ENCODE measurements around the gene RABAC1.

Gene RABAC1

DNA sequence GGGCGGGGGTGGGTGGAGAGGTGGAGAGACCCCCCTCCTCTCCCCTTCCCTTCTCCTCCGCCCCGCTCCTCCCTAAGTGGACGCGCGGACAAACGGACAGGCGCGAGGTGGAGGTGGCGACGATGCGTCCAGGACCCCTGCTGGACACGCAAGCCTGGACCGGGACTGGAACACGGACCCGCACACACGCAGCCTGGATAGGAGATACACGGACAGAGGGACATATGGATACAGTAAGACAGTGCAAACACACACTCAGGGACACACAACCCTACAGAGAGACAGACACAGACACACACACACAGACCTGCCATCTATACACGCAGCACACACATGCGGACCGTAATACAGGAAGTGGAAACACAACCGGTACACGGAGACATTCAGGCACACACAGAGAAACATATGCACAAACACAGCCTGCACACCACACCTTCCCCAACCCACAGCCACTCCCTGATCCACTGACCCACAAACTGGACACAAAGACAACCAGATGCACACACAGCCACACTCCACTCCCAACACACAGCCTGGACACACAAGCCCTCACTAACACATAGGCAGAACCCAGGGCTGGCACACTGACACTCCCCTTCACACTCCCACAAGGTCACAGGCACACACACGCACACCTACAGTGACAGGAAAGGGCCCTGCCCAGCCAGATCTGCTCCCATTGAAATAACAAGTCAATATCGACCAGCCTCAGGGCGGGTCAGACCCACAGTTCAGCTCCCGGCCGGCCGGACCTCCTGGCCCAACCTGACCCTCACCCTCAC, 30.2 kb downstream of the RABAC1 start:
- DNase-seq (ENCODE audit: low read depth in 2 of 2), result no peak

DNA sequence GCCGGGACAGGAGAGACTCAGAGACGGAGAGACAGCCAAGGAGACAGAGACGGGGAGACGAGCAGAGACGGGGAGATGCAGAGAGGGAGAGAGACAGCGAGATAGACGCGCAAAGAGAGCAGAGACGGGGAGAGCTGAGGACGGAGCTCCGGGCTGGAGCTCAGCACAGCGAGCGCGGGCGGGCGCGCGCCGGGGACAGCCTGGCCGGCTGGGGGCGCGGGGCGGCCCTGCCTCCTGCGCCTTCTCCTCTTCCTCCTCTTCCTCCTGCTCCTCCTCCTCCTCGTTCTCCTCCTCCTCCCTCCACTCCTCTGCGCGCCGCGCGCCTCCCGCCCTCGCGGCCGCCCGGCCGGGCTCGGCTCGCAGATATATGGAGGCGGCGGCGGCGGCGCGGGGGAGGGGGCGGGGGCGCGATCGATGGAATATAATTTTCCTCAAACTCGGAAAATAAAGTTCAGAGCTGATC, 30.9 kb downstream of the RABAC1 start, which contains the start of gene ERFL:
ERFL (minus strand) TSS at position 229 of the 463 bp plus-strand sequence. CDS start 15,530 bp downstream, outside the sequence.
- no peak for DNase-seq (ENCODE audit: low read depth in 2 of 2)

DNA sequence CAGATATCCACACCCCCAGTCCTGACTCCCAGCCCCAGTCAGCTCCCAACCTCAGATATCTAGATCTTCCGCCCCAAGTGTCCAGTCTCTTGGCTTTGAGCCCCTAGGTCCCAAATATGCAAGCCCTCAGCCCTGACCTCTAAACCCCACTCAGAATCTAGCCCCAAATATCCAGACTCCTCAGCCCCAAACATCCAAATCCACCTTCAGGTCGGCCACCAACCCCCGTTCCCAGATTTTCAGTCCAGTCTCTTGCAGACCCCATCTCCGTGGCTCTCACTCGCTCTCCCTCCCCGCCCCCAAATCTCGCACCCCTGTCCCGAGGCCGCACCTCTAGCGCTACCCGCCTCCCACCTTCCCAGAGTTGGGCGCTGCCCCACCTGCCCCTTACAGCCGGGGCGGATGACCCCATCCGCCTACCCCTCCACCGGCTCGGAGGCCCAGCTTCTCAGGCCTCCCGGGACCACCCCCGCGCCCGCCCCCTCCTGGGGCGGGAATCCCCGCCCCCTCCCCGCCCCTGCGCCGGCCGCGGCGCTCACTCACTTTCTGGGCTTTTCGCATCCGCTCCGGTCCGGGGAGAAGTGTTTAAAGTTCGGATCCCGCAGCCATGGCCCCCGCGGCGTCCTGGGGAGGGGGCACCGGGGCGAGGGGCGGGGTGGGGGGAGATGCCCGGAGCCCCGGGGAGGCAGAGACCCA, 31.5 kb downstream of the RABAC1 start:
- no peak for DNase-seq (ENCODE audit: low read depth in 2 of 2)

DNA sequence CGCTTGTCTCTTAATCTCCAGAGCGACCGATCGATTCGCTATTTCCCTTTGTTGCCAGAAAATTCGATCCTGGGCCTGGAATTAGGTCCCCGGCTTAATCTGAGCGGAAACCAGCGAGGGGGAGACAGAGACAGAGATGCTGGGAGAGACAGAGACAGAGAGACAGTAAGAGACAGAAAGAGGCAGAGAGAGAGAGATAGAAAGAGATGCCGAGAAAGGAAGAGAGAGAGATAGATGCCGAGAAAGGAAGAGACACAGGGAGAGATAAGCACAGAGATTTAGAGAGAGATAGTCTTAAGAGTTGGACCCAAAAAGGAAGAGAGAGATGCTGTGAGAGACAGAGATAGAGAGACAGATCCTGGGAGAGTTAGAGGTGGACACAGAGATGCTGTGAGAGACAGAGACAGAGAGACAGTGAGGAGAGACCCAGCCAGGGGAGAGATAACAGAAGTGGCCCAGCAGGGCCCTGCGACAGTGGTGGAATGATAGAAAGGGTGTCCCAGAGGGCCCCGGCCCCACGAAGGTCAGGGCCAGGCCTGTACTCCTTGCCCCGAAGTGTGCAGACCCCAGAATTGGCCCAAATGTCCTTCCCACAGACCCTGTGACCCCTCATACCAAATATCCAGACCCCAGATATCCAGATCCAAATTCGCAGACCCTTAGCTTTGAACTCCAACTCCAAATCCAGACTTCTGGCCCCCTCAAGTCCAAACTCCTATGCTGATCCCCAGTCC, 32.2 kb downstream of the RABAC1 start:
- DNase-seq (ENCODE audit: low read depth in 2 of 2), result no peak

- no peak for DNase-seq (ENCODE audit: low read depth in 2 of 2)
These were observed 32.9 kb downstream of the RABAC1 start for GRCh38 chr19:41926028-41926762.

DNA sequence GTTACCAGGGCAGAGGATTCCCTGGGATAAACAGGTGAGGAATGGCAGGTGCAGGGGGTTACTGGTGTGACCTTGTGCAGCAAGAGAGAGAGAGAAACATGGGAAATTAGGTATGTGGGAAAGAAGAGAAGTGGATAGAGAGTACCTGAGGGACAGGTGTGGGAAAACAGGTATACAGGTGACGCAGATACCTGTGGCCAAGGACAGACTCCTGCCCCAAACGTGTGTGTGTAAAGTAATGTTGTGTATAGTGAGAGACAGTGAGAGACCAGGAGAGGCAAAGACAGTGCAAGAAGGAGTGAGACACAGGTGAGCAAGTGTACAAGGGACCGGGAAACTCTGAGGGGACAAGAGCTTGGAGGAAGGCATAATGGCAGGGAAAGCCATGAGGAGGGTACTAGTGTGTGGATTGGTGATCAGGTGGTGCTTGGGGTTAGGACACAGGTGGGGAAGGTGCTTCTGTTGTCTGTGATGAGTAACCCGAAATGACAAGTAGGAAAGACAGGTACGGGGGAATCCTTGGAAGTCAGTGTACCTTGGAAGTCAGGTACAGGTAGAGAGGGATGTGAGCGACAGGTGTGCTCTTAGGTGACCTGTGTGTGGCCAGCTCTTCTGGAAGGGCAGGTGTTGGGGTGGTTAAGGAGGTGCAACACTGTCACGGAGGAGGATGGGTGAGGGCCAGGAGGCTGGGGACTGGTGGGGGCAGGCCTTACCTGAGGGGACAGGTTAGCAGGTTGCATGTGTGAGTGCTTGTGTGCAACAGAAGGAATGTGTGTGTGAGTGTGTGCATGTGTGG, 33.7 kb downstream of the RABAC1 start:
- DNase-seq (ENCODE audit: low read depth in 2 of 2), result no peak

DNA sequence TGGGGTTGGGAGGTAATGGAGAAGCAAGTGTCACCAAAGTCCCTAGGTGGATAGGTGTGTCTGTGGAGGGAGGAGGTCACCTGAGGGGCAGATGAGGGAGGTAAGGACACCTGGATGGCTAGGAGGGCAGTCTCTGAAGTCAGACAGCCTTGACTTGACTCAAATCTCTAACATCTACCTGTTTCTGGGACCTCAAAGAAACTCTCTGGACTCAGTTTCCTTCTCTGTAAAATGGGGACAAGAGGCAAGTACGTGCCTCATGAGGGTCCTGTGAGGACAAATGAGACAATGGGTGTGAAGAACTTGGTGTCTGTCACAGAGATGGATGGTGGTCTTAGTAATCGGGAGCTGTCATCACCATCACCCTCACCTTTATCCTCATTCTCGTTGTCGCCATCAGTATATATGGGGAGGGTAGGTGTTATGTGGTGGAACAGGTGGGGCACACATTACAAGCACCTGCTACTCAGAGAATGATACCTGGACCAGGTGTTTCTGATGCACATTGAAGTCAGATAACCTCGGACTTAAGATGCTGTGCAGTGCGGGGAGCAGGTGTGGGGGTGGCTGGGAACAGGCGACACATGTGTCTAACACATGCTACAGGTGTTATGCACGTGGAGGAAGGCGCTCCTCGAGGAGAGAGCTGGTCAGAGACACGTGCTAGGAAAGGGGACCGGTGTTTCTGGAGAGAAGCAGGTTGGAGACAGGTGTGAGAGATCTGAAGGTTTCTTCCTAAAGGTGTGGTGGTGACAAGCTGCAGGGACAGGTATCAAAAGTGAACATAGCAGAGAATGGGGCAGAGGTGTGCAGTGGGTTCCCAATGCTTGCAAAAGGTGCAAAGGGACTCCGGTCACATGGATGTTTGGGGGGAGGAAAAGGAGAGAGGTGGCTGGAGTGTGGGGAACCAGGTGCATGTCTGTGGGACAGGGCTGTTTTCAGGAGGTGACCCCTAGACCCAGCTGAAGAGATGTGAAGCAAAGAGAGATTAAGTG, 34.7 kb downstream of the RABAC1 start:
- no peak for DNase-seq (ENCODE audit: low read depth in 2 of 2)

- no peak for DNase-seq (ENCODE audit: low read depth in 2 of 2)
These were observed 35.9 kb downstream of the RABAC1 start for GRCh38 chr19:41923045-41923788.

DNA sequence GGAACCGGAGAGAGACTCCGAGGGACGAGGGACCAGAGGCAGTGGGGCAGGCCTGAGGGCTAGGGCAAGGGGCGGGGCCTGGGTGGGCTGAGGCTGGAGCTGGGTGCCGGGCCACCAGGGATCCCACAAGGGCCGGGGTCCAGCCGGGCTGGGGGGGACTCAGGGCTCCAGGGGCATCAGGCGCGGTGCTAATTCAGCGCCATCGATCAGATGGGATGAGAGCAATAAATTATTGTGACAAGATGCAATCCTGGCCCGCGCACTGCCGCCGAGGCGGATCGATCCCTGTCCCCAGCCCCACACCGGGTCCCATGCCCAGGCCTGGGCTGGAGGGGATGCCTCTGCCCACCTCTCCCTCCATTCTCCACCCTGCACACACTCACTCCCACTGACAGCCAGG, 36.5 kb downstream of the RABAC1 start:
- no peak for DNase-seq (ENCODE audit: low read depth in 2 of 2)

- DNase-seq (ENCODE audit: low read depth in 2 of 2), result no peak
These were observed 37.2 kb downstream of the RABAC1 start for GRCh38 chr19:41921577-41922576.

DNA sequence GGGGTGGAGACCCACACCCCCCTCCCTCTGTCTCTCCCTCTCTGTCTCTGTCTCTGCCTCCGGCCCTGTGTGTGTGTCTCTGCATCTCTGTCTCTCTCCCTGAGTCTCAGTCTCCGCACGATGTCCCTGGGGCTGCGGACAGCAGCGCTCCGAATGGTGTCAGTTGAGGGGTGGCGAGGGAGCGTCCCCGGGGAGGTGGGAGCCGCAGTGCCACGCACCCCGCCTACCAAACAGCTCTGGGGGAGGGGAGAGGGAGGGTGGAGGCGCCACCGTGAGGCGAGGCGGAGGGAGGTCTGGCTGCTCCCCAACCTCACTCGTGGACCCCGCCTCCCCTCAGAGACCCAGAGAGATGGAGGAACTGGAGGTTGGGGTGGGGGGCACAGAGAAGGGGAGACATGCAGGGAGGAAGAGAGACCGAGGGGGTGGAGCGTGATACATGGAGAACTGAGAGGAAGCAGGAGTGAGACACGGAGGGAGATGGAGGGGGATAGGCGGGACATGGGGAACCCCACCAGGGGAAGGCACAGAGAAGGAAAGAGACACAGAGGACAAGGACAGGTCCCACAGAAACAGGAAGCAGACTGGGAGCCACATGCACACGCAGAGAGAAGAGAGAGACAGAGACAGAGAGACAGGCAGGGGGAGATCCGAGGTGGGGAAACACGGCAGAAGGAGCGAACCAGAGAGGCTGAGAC, 38.1 kb downstream of the RABAC1 start:
- no peak for DNase-seq (ENCODE audit: low read depth in 2 of 2)

- DNase-seq (ENCODE audit: low read depth in 2 of 2), result no peak
These were observed 39.0 kb downstream of the RABAC1 start for GRCh38 chr19:41919948-41920712.

DNA sequence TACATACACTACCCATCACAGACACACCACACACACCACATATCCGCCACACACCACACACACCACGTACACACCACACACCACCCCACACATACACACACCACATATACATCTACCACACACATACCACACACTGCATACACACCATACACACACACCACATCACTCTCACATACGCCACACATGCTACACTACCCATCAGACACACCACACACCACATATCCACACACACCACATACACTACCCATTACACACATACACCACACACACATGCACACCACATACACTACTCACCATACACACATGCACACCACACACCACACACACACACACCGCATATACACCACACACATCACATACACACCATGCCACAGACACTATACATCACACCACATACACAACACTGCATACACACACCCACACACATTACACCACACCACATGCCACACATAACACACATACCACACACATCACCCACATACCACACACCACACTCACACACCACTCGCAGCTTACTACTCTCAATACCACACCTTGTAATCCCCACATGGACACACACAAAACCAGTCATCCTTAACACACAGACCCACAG, 40.4 kb downstream of the RABAC1 start:
- no peak for DNase-seq (ENCODE audit: low read depth in 2 of 2)

DNA sequence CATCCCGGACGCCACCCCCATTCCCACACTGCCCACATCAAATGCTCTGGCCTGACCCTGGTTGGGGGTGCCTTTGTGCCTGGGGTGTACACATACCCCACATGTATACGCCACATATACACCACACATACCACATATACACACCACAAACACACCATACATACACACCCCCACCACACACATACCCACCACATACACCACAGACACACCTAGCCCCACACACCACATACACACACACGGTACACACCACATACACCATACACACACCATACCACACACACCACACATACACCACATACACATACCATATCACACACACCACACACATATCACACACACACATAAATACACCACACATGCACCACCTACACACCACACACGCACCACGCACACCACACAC, 41.0 kb downstream of the RABAC1 start:
- no peak for DNase-seq (ENCODE audit: low read depth in 2 of 2)

DNA sequence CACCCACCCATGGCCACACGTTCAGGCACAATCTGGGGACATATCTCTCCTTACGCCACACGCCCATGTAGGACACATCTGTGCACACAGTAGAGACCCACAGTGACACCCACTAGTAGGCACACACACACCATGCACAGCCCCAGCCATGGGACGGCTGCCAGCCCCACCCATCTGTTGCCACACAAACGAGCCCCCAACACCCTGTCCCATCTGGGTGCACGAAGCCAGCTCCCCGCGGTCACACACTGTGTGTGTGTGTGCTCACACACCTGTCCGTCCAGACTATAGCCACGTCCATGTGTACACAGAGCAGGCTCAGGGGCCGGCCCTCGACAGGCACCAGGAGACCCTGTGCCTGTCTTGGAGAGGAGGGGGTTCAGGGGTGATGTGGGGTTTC, 41.4 kb downstream of the RABAC1 start:
- no peak for DNase-seq (ENCODE audit: low read depth in 2 of 2)

All from fibroblast of skin of left quadriceps (primary cell).